Fibroblast of lung (primary cell): ENCODE results near the gene ADAM15. TPM values are rescaled to one million over a fixed set of nuclear protein-coding genes. Genes with fewer than 3 reads are reported as not detected.

ENCODE experiments used
- DNase-seq, 2 donors: peaks; one replicate each; pipeline versions ENCODE4 v3.0.0 to v3.0.0-alpha.2; 2010; ENCODE audit warnings: low read depth in 2 of 2
- H2AFZ ChIP-seq: 2 replicates; pipeline ENCODE4 v1.5.1; 2012; ENCODE audit warnings: low read length, control low read depth, inconsistent platforms
- H3K27ac ChIP-seq: 2 replicates; pipeline ENCODE4 v1.5.1; 2011; ENCODE audit warnings: low read length, control low read depth; ENCODE audit not compliant: insufficient read depth
- H3K27me3 ChIP-seq: 2 replicates; pipeline ENCODE4 v1.5.1; 2011; ENCODE audit warnings: mild to moderate bottlenecking, low read length; ENCODE audit not compliant: control insufficient read depth, insufficient read depth
- H3K36me3 ChIP-seq: 2 replicates; pipeline ENCODE4 v1.5.1; 2011; ENCODE audit warnings: low read length; ENCODE audit not compliant: control insufficient read depth, insufficient read depth
- H3K4me1 ChIP-seq: 2 replicates; pipeline ENCODE4 v1.5.1; 2011; ENCODE audit warnings: low read length; ENCODE audit not compliant: control insufficient read depth, insufficient read depth; ENCODE audit errors: extremely low read depth
- H3K4me2 ChIP-seq: 2 replicates; pipeline ENCODE4 v1.5.1; 2011; ENCODE audit warnings: low read length, control low read depth; ENCODE audit not compliant: insufficient read depth; ENCODE audit errors: extremely low read depth
- H3K4me3 ChIP-seq, 4 experiments: fragments of 200-600 bp in 1 of 4; sonication (generic) in 1 of 4; replicated peaks in 1 of 4; 2 replicates each; pipeline ENCODE4 v1.5.1; 2011 to 2016; ENCODE audit warnings: low read length in 4 of 4, low read depth in 3 of 4, mild to moderate bottlenecking in 3 of 4, control low read depth in 2 of 4, inconsistent platforms in 1 of 4, mixed read lengths in 1 of 4; ENCODE audit not compliant: insufficient read depth in 1 of 4; ENCODE audit errors: control extremely low read depth in 1 of 4
- H3K79me2 ChIP-seq: 2 replicates; pipeline ENCODE4 v1.5.1; 2012; ENCODE audit warnings: mild to moderate bottlenecking, low read length, inconsistent platforms; ENCODE audit not compliant: control insufficient read depth, insufficient read depth
- H3K9ac ChIP-seq: 2 replicates; pipeline ENCODE4 v1.5.1; 2011; ENCODE audit warnings: mild to moderate bottlenecking, low read length, control low read depth; ENCODE audit not compliant: insufficient read depth
- H3K9me3 ChIP-seq: 2 replicates; pipeline ENCODE4 v1.5.1; 2012; ENCODE audit warnings: low read depth, low read length; ENCODE audit not compliant: control insufficient read depth, insufficient read depth
- H4K20me1 ChIP-seq: 2 replicates; pipeline ENCODE4 v1.5.1; 2011; ENCODE audit warnings: low read length; ENCODE audit not compliant: control insufficient read depth, insufficient read depth; ENCODE audit errors: extremely low read depth
- EZH2 ChIP-seq: IDR thresholded peaks from 2 replicates; pipeline ENCODE4 v1.5.1; 2012; ENCODE audit warnings: low read length, control low read depth, mild to moderate bottlenecking; ENCODE audit errors: missing control alignments
- polyA plus RNA-seq, 2 donors: library from polyadenylated mRNA; depleted of rRNA in 1 of 2; stranded (reverse) in 1 of 2; unstranded in 1 of 2; fragments of >200 nt; gene quantifications; 2 replicates each; pipeline ENCODE4 v1.2.1, GENCODE V29; 2011 to 2012; ENCODE audit warnings: missing spikeins in 1 of 2
- total RNA-seq: library from RNA; depleted of rRNA; stranded (reverse); fragments of >200 nt; gene quantifications from 2 replicates; pipeline ENCODE4 v1.2.1, GENCODE V29; 2014
- TF ChIP-seq, protein P1 (sequence below), 2 donors: IDR thresholded peaks in 1 of 2; conservative IDR thresholded peaks in 1 of 2; 1 replicate in 1 of 2; 2 replicates in 1 of 2; pipeline ENCODE4 v1.5.1; 2011 to 2012; ENCODE audit warnings: low read length in 2 of 2, control low read depth in 1 of 2, inconsistent platforms in 1 of 2, low read depth in 1 of 2, mild to moderate bottlenecking in 1 of 2

ADAM15 gene
- total and polyA plus RNA-seq, 2 donors (not counting 1 experiment from before 2014, with no cell fraction given): 19.5 to 58.5 TPM

DNA sequence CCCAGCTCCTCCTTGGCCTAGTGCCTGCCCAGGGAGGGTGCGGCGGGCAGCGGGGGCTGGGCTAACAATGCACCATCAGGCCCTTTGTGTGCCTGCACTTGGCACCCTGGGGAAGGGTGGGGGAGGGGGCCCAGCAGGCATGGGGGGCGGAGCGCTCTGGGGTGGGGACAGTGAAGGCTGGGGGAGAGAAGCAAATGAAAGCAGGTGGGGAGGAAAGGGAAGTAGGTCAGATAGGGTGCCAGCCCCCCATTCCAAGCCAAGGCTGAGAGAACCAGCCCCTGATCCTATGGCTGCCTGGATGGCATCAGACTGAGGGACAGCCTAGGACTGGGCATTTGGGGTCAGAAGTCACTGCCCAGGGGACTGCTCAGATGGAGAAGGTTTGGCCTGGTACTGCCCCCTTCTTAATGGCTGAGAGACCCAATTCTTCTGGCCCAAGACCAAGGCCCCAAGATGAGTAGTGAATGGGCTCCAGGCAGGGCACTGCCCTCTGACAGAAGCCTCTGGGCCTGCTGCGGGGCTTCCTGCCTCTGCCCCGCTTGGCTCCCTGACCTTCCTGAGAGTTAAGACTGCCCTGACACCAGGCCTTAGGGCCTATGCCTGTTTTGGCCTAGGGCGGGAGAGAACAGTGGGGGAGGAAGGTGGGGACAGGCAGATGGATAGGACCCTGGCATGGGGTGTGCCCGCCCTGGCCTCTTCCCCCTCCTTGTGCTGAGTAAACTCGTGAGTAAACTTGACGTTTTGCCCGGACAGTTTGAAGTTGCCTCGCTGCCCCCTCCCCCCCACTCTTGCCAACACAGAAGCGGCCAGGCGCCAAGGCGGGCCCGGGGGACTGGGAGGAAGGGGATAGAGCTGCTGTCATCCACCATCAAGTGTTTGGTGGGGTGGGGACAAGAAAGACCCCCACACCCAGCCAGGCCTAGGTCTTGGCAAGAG is 45.8 kb upstream of the ADAM15 start:
- peak; percentile 27 to 37 for DNase-seq

DNA sequence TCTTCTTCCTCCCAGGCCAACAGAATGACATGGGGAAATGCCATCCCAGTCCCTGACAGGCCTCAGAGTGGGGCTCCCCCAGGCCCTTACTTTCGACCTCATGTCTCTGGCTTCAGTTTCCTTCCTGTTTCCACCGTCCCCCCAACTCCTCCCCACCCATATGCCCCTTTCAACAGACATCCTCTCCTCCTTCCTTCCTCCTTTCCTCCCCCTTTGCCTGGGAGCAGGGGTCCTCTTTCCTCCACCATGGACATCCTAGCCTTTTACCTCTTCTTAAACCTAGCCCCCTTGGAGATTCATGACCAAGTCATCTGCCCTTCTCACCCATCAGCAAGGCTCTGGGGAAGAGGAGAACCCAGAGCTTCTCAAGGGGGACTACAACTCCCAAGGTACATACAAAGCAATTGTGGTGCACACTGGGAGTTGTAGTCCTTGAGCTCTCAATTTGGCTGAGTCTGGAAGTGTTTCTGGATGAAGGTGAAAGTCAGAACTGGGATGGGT is 44.5 kb upstream of the ADAM15 start:
- no peaks in the 10 kb centered on the region for H3K9me3 ChIP-seq
- H3K27me3 ChIP-seq: no peaks in the 10 kb centered on the region
- H3K9ac ChIP-seq: no peak overlapping the region
- H3K4me3 ChIP-seq: no peak overlapping the region
- no peaks in the 10 kb centered on the region for H3K36me3 ChIP-seq
- peaks cover 16% of the 10 kb centered on the region for H3K79me2 ChIP-seq
- no peak for TF ChIP-seq EZH2
- no peak overlapping the region for H2AFZ ChIP-seq
- H3K4me2 ChIP-seq: no peak overlapping the region
- DNase-seq: peak in 1 of 2 donors; percentile 28
- H4K20me1 ChIP-seq: no peaks in the 10 kb centered on the region
- H3K4me1 ChIP-seq: peaks cover 11% of the 10 kb centered on the region
- no peak overlapping the region for H3K27ac ChIP-seq

More for the DNA sequence above, 45.8 kb upstream of the ADAM15 start:
- Histone ChIP-seq H3K79me2 (peaks cover 16% of the 10 kb centered on the region), H3K36me3 (no peaks in the 10 kb centered on the region), H3K4me2 (no peak overlapping the region), H3K27me3 (no peaks in the 10 kb centered on the region), H3K4me3 (peak overlapping the region in 1 of 4 experiments; percentile 14), H4K20me1 (no peaks in the 10 kb centered on the region), H3K4me1 (peaks cover 15% of the 10 kb centered on the region), H3K9ac (no peak overlapping the region), H3K27ac (no peak overlapping the region), H2AFZ (no peak overlapping the region), H3K9me3 (no peaks in the 10 kb centered on the region)
- no peak for TF ChIP-seq EZH2
- TF ChIP-seq, protein P1, sequence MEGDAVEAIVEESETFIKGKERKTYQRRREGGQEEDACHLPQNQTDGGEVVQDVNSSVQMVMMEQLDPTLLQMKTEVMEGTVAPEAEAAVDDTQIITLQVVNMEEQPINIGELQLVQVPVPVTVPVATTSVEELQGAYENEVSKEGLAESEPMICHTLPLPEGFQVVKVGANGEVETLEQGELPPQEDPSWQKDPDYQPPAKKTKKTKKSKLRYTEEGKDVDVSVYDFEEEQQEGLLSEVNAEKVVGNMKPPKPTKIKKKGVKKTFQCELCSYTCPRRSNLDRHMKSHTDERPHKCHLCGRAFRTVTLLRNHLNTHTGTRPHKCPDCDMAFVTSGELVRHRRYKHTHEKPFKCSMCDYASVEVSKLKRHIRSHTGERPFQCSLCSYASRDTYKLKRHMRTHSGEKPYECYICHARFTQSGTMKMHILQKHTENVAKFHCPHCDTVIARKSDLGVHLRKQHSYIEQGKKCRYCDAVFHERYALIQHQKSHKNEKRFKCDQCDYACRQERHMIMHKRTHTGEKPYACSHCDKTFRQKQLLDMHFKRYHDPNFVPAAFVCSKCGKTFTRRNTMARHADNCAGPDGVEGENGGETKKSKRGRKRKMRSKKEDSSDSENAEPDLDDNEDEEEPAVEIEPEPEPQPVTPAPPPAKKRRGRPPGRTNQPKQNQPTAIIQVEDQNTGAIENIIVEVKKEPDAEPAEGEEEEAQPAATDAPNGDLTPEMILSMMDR (conservative IDR thresholded peaks at IDR 0.05 in 1 of 2, IDR thresholded peaks at IDR 0.05 in 1 of 2; ENCODE audit: low read depth in 1 of 2, low read length in 2 of 2): no peak

DNA sequence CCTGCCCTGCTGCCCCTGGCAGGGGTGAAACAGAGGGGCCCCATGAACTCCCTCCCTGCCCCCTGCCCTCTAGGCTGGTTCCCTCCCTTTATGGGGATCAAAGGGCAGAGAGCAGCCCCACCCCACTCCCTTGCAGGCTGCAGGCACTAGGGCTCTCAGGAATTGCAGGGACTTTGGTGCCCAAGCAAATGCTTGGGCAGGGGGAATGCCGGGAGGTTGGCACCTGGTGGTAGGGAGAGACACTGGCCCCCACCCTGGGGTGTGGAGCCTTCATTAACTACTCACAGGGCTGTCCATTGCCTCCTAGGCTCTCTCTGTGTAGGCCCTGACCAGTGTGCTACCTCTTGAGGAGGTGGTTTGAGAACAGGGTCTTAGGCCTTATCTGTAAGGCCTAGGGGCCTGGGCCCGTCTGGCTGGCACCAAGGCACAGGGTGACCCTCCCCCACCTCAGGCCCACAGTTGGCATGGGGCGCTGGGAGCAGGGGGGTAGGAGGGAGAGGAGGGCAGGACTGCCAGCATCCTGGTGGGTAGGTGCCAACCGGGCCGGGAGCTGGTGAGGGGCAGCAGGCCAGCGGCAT is 43.8 kb upstream of the ADAM15 start:
- Histone ChIP-seq H3K4me1 (peaks cover 14% of the 10 kb centered on the region), H3K9ac (no peak overlapping the region), H3K4me2 (no peak overlapping the region), H3K27me3 (no peaks in the 10 kb centered on the region), H3K36me3 (no peaks in the 10 kb centered on the region), H3K79me2 (peaks cover 16% of the 10 kb centered on the region), H4K20me1 (no peaks in the 10 kb centered on the region), H3K4me3 (no peak overlapping the region), H2AFZ (no peak overlapping the region), H3K27ac (no peak overlapping the region), H3K9me3 (no peaks in the 10 kb centered on the region)
- DNase-seq: no peak
- TF ChIP-seq, protein P1 (conservative IDR thresholded peaks at IDR 0.05 in 1 of 2, IDR thresholded peaks at IDR 0.05 in 1 of 2; ENCODE audit: low read depth in 1 of 2, low read length in 2 of 2): no peak
